MCF 10A (cell line): ENCODE measurements around the gene CD300H. TPM values are rescaled to one million over a fixed set of nuclear protein-coding genes. Genes with fewer than 3 reads are reported as not detected.

ENCODE experiments used
- BruUV-seq: library from RNA; stranded (reverse); fragments of 400-500 nt; replicated peaks from 2 replicates; lab custom pipeline; 2021; lab: Mats Ljungman, UMichigan
- CTCF ChIA-PET: fragments of 300-600 bp; sonication (Branson Sonifier 250); formaldehyde crosslinking; extraction: SDS; loops from one replicate; lab custom pipeline; 2021; ENCODE audit warnings: antibody characterized with exemption, inconsistent platforms; lab: Yijun Ruan, JAX
- POLR2A ChIA-PET: fragments of 300-600, 350-650 bp; sonication (Branson Sonifier 250); formaldehyde crosslinking; extraction: SDS; loops from one replicate; lab custom pipeline; 2020; ENCODE audit warnings: antibody characterized with exemption, inconsistent platforms; lab: Yijun Ruan, JAX
- DNase-seq: peaks from one replicate; pipeline ENCODE4 v3.0.0-alpha.2; 2018; ENCODE audit not compliant: unreplicated experiment
- H3K27ac Mint-ChIP-seq: one replicate; pipeline ENCODE4 v1.8.0; 2022; ENCODE audit warnings: mild to moderate bottlenecking, low read depth, mixed read lengths; ENCODE audit not compliant: unreplicated experiment
- H3K27me3 Mint-ChIP-seq: one replicate; pipeline ENCODE4 v1.8.0; 2022; ENCODE audit warnings: mixed read lengths; ENCODE audit not compliant: insufficient read depth, unreplicated experiment
- H3K36me3 Mint-ChIP-seq: one replicate; pipeline ENCODE4 v1.8.0; 2022; ENCODE audit warnings: mild to moderate bottlenecking, moderate library complexity, mixed read lengths; ENCODE audit not compliant: insufficient read depth, unreplicated experiment
- H3K4me1 Mint-ChIP-seq: one replicate; pipeline ENCODE4 v1.8.0; 2022; ENCODE audit warnings: mixed read lengths; ENCODE audit not compliant: insufficient read depth, unreplicated experiment
- H3K4me3 Mint-ChIP-seq: one replicate; pipeline ENCODE4 v1.8.0; 2022; ENCODE audit warnings: mild to moderate bottlenecking, moderate library complexity, mixed read lengths; ENCODE audit not compliant: unreplicated experiment
- H3K9me3 Mint-ChIP-seq: one replicate; pipeline ENCODE4 v1.8.0; 2022; ENCODE audit warnings: mixed read lengths; ENCODE audit not compliant: unreplicated experiment
- intact Hi-C: fragments of 100-400 bp; cut with micrococcal nuclease; formaldehyde crosslinking; loops from 2 replicates; pipeline ENCODE4 v1.14.1; 2022
- total RNA-seq: library from RNA; stranded (reverse); gene quantifications from 2 replicates; pipeline ENCODE4 v1.2.3, GENCODE V29; 2022
- TF ChIP-seq, protein P1 (sequence below): fragments of 200-600 bp; IDR thresholded peaks from one replicate; pipeline ENCODE4 v1.8.0; 2022; ENCODE audit warnings: antibody characterized with exemption, mild to moderate bottlenecking; ENCODE audit not compliant: unreplicated experiment

The CD300H gene
- total RNA-seq, 1 experiment from 2014 or later: not detected

DNA sequence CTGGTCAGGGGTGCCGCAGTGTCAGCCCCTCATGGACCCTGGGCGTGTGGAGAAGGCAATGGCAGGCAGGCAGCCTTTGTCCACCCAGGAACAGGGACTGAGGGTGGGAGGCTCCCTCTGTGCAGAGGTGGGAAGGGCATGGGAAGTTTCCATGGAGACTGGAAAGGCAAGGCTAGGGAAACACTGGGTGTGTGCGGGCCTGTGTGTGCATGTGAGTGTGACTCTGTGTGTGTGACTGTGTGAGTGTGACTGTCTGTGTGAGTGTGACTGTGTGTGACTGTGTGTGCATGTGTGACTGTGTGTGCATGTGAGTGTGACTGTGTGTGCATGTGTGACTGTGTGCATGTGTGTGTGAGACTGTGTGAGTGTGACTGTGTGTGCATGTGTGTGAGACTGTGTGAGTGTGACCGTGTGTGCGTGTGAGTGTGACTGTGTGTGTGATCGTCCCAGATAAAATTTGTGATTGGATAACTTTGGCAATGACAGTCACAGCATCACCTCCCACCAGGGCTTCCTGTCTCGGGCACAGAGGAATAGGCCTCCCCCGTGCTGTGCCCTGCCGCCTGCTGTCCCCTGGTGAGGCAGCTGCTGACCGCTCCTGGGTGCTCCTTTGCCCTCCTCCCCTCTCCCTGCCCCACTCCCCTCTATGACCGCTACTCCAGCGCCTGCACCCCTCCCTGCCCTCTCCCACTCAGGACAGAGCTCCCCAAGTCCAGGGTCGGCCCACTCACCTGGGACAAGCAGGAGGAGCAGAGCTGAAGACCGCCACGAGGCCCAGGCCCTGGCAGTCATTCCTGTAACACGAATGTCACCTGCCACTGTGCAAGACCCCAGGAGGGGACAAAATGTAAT lies 22.1 kb downstream of the CD300H start:
- Mint-ChIP-seq H3K27ac (no peak overlapping the region), H3K27me3 (peaks cover 5% of the 10 kb centered on the region), H3K4me1 (peaks cover 15% of the 10 kb centered on the region), H3K36me3 (no peaks in the 10 kb centered on the region), H3K9me3 (no peaks in the 10 kb centered on the region), H3K4me3 (no peak overlapping the region)
- ChIA-PET CTCF (interaction anchor here (1.0 kb wide), 1 partner anchor 21 kb away, joined by 3 read pairs; no protein-coding TSS in a partner anchor), POLR2A (no interaction called here)
- BruUV-seq: no TSS peak
- TF ChIP-seq, protein P1, sequence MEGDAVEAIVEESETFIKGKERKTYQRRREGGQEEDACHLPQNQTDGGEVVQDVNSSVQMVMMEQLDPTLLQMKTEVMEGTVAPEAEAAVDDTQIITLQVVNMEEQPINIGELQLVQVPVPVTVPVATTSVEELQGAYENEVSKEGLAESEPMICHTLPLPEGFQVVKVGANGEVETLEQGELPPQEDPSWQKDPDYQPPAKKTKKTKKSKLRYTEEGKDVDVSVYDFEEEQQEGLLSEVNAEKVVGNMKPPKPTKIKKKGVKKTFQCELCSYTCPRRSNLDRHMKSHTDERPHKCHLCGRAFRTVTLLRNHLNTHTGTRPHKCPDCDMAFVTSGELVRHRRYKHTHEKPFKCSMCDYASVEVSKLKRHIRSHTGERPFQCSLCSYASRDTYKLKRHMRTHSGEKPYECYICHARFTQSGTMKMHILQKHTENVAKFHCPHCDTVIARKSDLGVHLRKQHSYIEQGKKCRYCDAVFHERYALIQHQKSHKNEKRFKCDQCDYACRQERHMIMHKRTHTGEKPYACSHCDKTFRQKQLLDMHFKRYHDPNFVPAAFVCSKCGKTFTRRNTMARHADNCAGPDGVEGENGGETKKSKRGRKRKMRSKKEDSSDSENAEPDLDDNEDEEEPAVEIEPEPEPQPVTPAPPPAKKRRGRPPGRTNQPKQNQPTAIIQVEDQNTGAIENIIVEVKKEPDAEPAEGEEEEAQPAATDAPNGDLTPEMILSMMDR: no peak
- intact Hi-C loops: no loop called here
- DNase-seq: no peak

DNA sequence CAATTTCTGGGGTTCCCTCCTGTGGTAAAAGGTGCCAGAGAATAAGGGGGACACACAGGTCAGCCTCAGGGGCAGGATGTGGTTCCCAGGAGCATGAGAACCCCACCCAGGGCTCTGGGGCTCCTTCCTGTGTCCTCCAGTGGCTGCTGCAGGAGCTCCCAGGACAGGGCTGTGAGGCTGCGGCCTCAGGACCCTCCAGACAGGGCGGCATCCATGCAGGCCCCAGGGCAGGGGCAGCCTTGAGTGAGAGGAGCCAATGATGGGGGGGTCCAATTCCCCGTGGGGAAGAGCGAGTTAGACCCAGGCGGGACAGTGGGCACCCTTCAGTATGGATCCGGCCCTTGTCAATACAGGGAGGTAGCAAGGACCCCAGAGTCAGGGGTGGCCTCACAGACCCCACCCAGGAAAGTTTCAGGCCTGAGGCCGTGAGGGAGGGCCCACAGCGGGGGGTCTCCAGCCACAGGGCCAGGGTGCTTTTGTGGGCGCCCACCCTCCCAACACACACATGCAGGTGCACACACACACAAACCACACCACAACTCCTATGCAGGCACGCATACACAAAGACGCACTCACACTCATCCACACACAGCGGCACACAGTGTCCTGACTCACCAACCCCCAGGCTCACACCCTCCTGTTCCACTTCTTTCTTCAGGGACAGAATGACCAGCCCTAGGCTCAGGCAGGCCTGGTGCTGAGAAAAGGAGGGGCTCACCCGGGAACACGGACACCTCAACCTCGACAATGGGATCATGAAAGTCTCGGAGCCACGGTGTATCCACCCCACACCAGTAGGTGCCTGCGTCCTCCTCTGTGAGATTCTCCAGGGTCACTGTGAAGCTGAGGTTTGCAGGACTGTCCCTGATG lies 23.2 kb downstream of the CD300H start:
- Mint-ChIP-seq H3K27ac (no peak overlapping the region), H3K27me3 (peaks cover 16% of the 10 kb centered on the region), H3K36me3 (no peaks in the 10 kb centered on the region), H3K9me3 (no peaks in the 10 kb centered on the region), H3K4me3 (no peak overlapping the region), H3K4me1 (peaks cover 15% of the 10 kb centered on the region)
- CTCF ChIA-PET: interaction anchor here (0.6 kb wide), 1 partner anchor 11 kb away, joined by 3 read pairs; no protein-coding TSS in a partner anchor
- DNase-seq: no peak
- no TSS peak for BruUV-seq
- POLR2A ChIA-PET: no interaction called here
- intact Hi-C loops: no loop called here
- TF ChIP-seq, protein P1: no peak

DNA sequence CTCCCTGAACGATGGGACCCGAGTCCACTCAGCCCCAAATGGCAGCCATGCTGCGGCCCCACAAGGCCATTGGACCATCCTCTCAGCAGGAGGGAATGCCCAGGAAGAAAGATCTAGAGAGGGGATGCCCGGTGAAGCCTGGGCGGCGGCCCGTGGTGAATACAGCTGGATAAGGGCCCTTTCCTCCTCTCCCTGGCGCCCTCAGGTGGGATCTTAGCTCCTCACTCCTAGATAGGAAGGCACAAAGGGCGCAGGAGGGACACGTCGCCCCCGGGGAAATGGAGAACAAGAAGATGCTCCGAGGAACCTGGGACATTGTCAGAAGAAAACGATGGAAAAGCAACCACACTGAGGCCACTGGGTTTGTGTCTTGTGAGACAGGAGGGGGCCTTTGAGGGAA lies 23.9 kb downstream of the CD300H start:
- Mint-ChIP-seq H3K4me3 (no peak overlapping the region), H3K27ac (no peak overlapping the region), H3K27me3 (peaks cover 21% of the 10 kb centered on the region), H3K9me3 (no peaks in the 10 kb centered on the region), H3K36me3 (no peaks in the 10 kb centered on the region), H3K4me1 (peaks cover 15% of the 10 kb centered on the region)
- ChIA-PET POLR2A (no interaction called here), CTCF (interaction anchor here (0.6 to 0.7 kb wide), 2 partner anchors 10 to 1988 kb away, joined by 3 read pairs; no protein-coding TSS in a partner anchor)
- intact Hi-C loops: no loop called here
- no TSS peak for BruUV-seq
- TF ChIP-seq, protein P1: no peak
- DNase-seq: no peak
